HG02943 (cell line): ENCODE results near the gene CEACAM6.

ENCODE experiments used
- ATAC-seq: cut with Tn5 transposase; IDR thresholded peaks from one replicate; pipeline ENCODE4 v1.9.1; 2021; ENCODE audit warnings: mild to moderate bottlenecking, low read depth, moderate library complexity; ENCODE audit not compliant: unreplicated experiment

Gene CEACAM6

GRCh38 chr19:41792513-41793413 lies 37.4 kb downstream of the CEACAM6 start:
- ATAC-seq, result no peak

- no peak for ATAC-seq
Measured at GRCh38 chr19:41793414-41793727, 38.0 kb downstream of the CEACAM6 start.

GRCh38 chr19:41795031-41795461 lies 39.7 kb downstream of the CEACAM6 start:
- ATAC-seq, result no peak

- ATAC-seq, result no peak
Measured at GRCh38 chr19:41796362-41796761, 41.0 kb downstream of the CEACAM6 start, which contains the start of gene CEACAM3. Gene CEACAM3, plus strand, starts transcription at chr19:41796587. Its CDS starts 91 bp downstream, at chr19:41796678.

- no peak for ATAC-seq
Measured at GRCh38 chr19:41796901-41797300, 41.6 kb downstream of the CEACAM6 start.

GRCh38 chr19:41799444-41800000 lies 44.2 kb downstream of the CEACAM6 start:
- ATAC-seq, result no peak

GRCh38 chr19:41801031-41801430 lies 45.7 kb downstream of the CEACAM6 start:
- no peak for ATAC-seq

- ATAC-seq, result no peak
Measured at GRCh38 chr19:41801792-41802211, 46.5 kb downstream of the CEACAM6 start.

- ATAC-seq, result no peak
Measured at GRCh38 chr19:41802770-41803169, 47.4 kb downstream of the CEACAM6 start.

GRCh38 chr19:41804336-41804735 lies 49.0 kb downstream of the CEACAM6 start:
- ATAC-seq, result no peak

GRCh38 chr19:41807176-41807575 lies 51.8 kb downstream of the CEACAM6 start:
- no peak for ATAC-seq

GRCh38 chr19:41808663-41809566 lies 53.6 kb downstream of the CEACAM6 start:
- no peak for ATAC-seq

- no peak for ATAC-seq
Measured at GRCh38 chr19:41810301-41810700, 55.0 kb downstream of the CEACAM6 start.

- no peak for ATAC-seq
Measured at GRCh38 chr19:41811036-41811435, 55.7 kb downstream of the CEACAM6 start.

GRCh38 chr19:41811981-41812380 lies 56.7 kb downstream of the CEACAM6 start:
- ATAC-seq, result no peak

GRCh38 chr19:41813911-41814310 lies 58.6 kb downstream of the CEACAM6 start:
- no peak for ATAC-seq

GRCh38 chr19:41815301-41815700 lies 60.0 kb downstream of the CEACAM6 start:
- no peak for ATAC-seq

- ATAC-seq, result no peak
Measured at GRCh38 chr19:41816761-41817160, 61.4 kb downstream of the CEACAM6 start.

- ATAC-seq, result no peak
Measured at GRCh38 chr19:41821003-41821735, 65.8 kb downstream of the CEACAM6 start.
